Esophagus (tissue), 2 donors: Measurements from ENCODE around the gene FHL1. TPM values are rescaled to one million over a fixed set of nuclear protein-coding genes. Genes with fewer than 3 reads are reported as not detected.
A peak's percentile ranks its signal among the peaks of the same experiment; 100 is the strongest.

ENCODE experiments used
- H3K27ac ChIP-seq, 2 donors: one replicate each; pipeline ENCODE4 v1.5.1; 2013; ENCODE audit warnings: low read depth in 2 of 2, mild to moderate bottlenecking in 2 of 2, inconsistent platforms in 1 of 2, low read length in 1 of 2, moderate library complexity in 1 of 2
- H3K27me3 ChIP-seq, 2 donors: one replicate each; pipeline ENCODE4 v1.6.1; 2013; ENCODE audit warnings: low read length in 2 of 2, control low read depth in 1 of 2, mild to moderate bottlenecking in 1 of 2; ENCODE audit not compliant: insufficient read depth in 2 of 2, control insufficient read depth in 1 of 2
- H3K36me3 ChIP-seq, 2 donors: one replicate each; pipeline ENCODE4 v1.6.1; 2013; ENCODE audit warnings: low read length in 1 of 2; ENCODE audit not compliant: control insufficient read depth in 2 of 2, insufficient read depth in 2 of 2
- H3K4me1 ChIP-seq, 2 donors: one replicate each; pipeline ENCODE4 v1.6.1; 2013; ENCODE audit warnings: low read length in 1 of 2; ENCODE audit not compliant: control insufficient read depth in 2 of 2, insufficient read depth in 2 of 2
- H3K4me3 ChIP-seq, 2 donors: one replicate each; pipeline ENCODE4 v1.5.1; 2013; ENCODE audit warnings: low read length in 2 of 2, mild to moderate bottlenecking in 2 of 2, low read depth in 1 of 2, moderate library complexity in 1 of 2
- H3K9me3 ChIP-seq, 2 donors: one replicate each; pipeline ENCODE4 v1.6.1; 2013; ENCODE audit warnings: mild to moderate bottlenecking in 2 of 2, low read depth in 1 of 2, low read length in 1 of 2, moderate library complexity in 1 of 2; ENCODE audit not compliant: control insufficient read depth in 2 of 2, insufficient read depth in 1 of 2
- WGBS, 2 donors: extraction: QIAGEN DNeasy Blood & Tissue Kit; methylation state at CpG; one replicate each; pipeline ENCODE4 v1.1.7; 2013; 5-methylcytosine and 5-hydroxymethylcytosine counted together
- polyA plus RNA-seq, 2 donors: library from polyadenylated mRNA; stranded (reverse); fragments of 200-250 nt; gene quantifications; one replicate each; pipeline ENCODE4 v1.2.3, GENCODE V29; 2013
- donor health status: healthy with polysubstance abuse.
- donor health status: Bipolar disorder and iron deficiency.

The FHL1 gene
- polyA plus RNA-seq, 2 donors: 70.7 to 127 TPM

- Histone ChIP-seq H3K9me3 (peaks cover 0 to 2% of the 10 kb centered on the region in 2 donors), H3K36me3 (peaks cover 0 to 6% of the 10 kb centered on the region in 2 donors), H3K4me1 (peaks cover 0 to 2% of the 10 kb centered on the region in 2 donors), H3K27me3 (no peaks in the 10 kb centered on the region), H3K27ac (peak overlapping the region in 1 of 2 donors; percentile 30), H3K4me3 (no peak overlapping the region)
- WGBS, 2 donors: 53 to 55% methylated on average over 7 of the region's 7 CpGs
Measured at GRCh38 chrX:136210243-136210642, 62.9 kb downstream of the FHL1 start.

- no peak overlapping the region for H3K4me3 ChIP-seq
- 66 to 76% methylated on average over 5 of the region's 5 CpGs for WGBS, 2 donors
- no peaks in the 10 kb centered on the region for H3K27me3 ChIP-seq
Measured at GRCh38 chrX:136210806-136211205, 63.5 kb downstream of the FHL1 start.

GRCh38 chrX:136211766-136212556 lies 64.6 kb downstream of the FHL1 start:
- Histone ChIP-seq H3K9me3 (peaks cover 0 to under 1% of the 10 kb centered on the region in 2 donors), H3K36me3 (peaks cover 0 to 5% of the 10 kb centered on the region in 2 donors), H3K4me3 (no peak overlapping the region), H3K27me3 (no peaks in the 10 kb centered on the region), H3K4me1 (peaks cover 0 to under 1% of the 10 kb centered on the region in 2 donors), H3K27ac (peak overlapping the region; percentile 12 to 43)
- 69 to 71% methylated on average over 10 to 11 of the region's 11 CpGs for WGBS, 2 donors

More at GRCh38 chrX:136210806-136211205, 63.5 kb downstream of the FHL1 start:
- no peak overlapping the region for H3K27ac ChIP-seq
- H3K36me3 ChIP-seq: peaks cover 0 to 6% of the 10 kb centered on the region in 2 donors
- H3K4me1 ChIP-seq: peaks cover 0 to 2% of the 10 kb centered on the region in 2 donors
- H3K9me3 ChIP-seq: peaks cover 0 to 2% of the 10 kb centered on the region in 2 donors

- 74 to 76% methylated on average over 17 of the region's 17 CpGs for WGBS, 2 donors
- Histone ChIP-seq H3K9me3 (no peaks in the 10 kb centered on the region), H3K4me3 (no peak overlapping the region), H3K4me1 (no peaks in the 10 kb centered on the region), H3K27me3 (no peaks in the 10 kb centered on the region), H3K36me3 (peaks cover 0 to 4% of the 10 kb centered on the region in 2 donors), H3K27ac (peak overlapping the region; percentile 12 to 43)
Measured at GRCh38 chrX:136212557-136213111, 65.3 kb downstream of the FHL1 start.

GRCh38 chrX:136214551-136214950 lies 67.2 kb downstream of the FHL1 start:
- no peak overlapping the region for H3K4me3 ChIP-seq
- no peak overlapping the region for H3K27ac ChIP-seq
- no peaks in the 10 kb centered on the region for H3K9me3 ChIP-seq
- no peaks in the 10 kb centered on the region for H3K36me3 ChIP-seq
- WGBS, 2 donors: 61 to 64% methylated on average over 7 of the region's 7 CpGs
- no peaks in the 10 kb centered on the region for H3K27me3 ChIP-seq
- no peaks in the 10 kb centered on the region for H3K4me1 ChIP-seq

- no peaks in the 10 kb centered on the region for H3K27me3 ChIP-seq
- no peak overlapping the region for H3K4me3 ChIP-seq
- H3K27ac ChIP-seq: no peak overlapping the region
- no peaks in the 10 kb centered on the region for H3K4me1 ChIP-seq
- no peaks in the 10 kb centered on the region for H3K9me3 ChIP-seq
- peaks cover 0 to 4% of the 10 kb centered on the region in 2 donors for H3K36me3 ChIP-seq
Measured at GRCh38 chrX:136215559-136215958, 68.2 kb downstream of the FHL1 start.

- H3K27me3 ChIP-seq: no peaks in the 10 kb centered on the region
- no peak overlapping the region for H3K4me3 ChIP-seq
- H3K27ac ChIP-seq: no peak overlapping the region
- peaks cover 0 to 4% of the 10 kb centered on the region in 2 donors for H3K36me3 ChIP-seq
- H3K4me1 ChIP-seq: no peaks in the 10 kb centered on the region
- WGBS, 2 donors: 72 to 90% methylated on average over 5 of the region's 5 CpGs
- no peaks in the 10 kb centered on the region for H3K9me3 ChIP-seq
Measured at GRCh38 chrX:136219893-136220292, 72.6 kb downstream of the FHL1 start.

- Histone ChIP-seq H3K9me3 (no peaks in the 10 kb centered on the region), H3K27ac (no peak overlapping the region), H3K4me1 (no peaks in the 10 kb centered on the region), H3K27me3 (no peaks in the 10 kb centered on the region), H3K36me3 (peaks cover 0 to 4% of the 10 kb centered on the region in 2 donors), H3K4me3 (no peak overlapping the region)
- 69 to 74% methylated on average over 4 of the region's 4 CpGs for WGBS, 2 donors
Measured at GRCh38 chrX:136220540-136220939, 73.2 kb downstream of the FHL1 start.

GRCh38 chrX:136220951-136221350 lies 73.6 kb downstream of the FHL1 start:
- Histone ChIP-seq H3K36me3 (peaks cover 0 to 4% of the 10 kb centered on the region in 2 donors), H3K9me3 (no peaks in the 10 kb centered on the region), H3K27me3 (no peaks in the 10 kb centered on the region), H3K4me1 (no peaks in the 10 kb centered on the region), H3K4me3 (no peak overlapping the region), H3K27ac (no peak overlapping the region)
- WGBS, 2 donors: 84 to 86% methylated on average over 3 of the region's 3 CpGs
